K562 (cell line): ENCODE results near the gene PRKCE. TPM values are rescaled to one million over a fixed set of nuclear protein-coding genes. Genes with fewer than 3 reads are reported as not detected.

ENCODE experiments used
- ATAC-seq: fragments of 200-7000 bp; cut with Tn5 transposase; 3 replicates; pipeline ENCODE4 v1.9.1; 2020; ENCODE audit warnings: moderate library complexity
- BruUV-seq: library from RNA; stranded (reverse); fragments of 400-500 nt; replicated peaks from 2 replicates; lab custom pipeline; 2021; lab: Mats Ljungman, UMichigan
- CTCF ChIA-PET: fragments of 300-600 bp; formaldehyde crosslinking; extraction: SDS; loops from one replicate; lab custom pipeline; 2021; ENCODE audit warnings: low intra/inter-chr PET ratio; lab: Yijun Ruan, JAX
- POLR2A ChIA-PET: fragments of 300-600, 350-650 bp; sonication (Branson Sonifier 250); formaldehyde crosslinking; extraction: SDS; loops from one replicate; lab custom pipeline; 2021; ENCODE audit warnings: antibody characterized with exemption, inconsistent platforms; lab: Yijun Ruan, JAX
- DNase-seq, 4 experiments: peaks; one replicate each; pipeline versions ENCODE4 v3.0.0 to v3.0.0-alpha.2; 2011 to 2018; ENCODE audit warnings: low spot score in 3 of 4, mixed read lengths in 3 of 4; ENCODE audit errors: extremely low read depth in 1 of 4
- FAIRE-seq: peaks from 2 replicates; lab custom pipeline; 2011; peaks lifted over from hg19 to GRCh38; lab: Jason Lieb, UNC
- H2AFZ ChIP-seq: 2 replicates; pipeline ENCODE4 v1.6.0; 2011; ENCODE audit warnings: low read depth, low read length, control low read depth, inconsistent platforms
- H3K27ac ChIP-seq: fragments of 200-600 bp; 3 replicates; pipeline ENCODE4 v1.8.0; 2011; ENCODE audit warnings: low read depth, mild to moderate bottlenecking, control low read depth, inconsistent platforms, low read length, moderate library complexity, mixed read lengths; ENCODE audit errors: extremely low read depth
- H3K27me3 ChIP-seq, 2 experiments: fragments of 300-600 bp in 1 of 2; 2 replicates in 1 of 2; 3 replicates in 1 of 2; pipeline versions ENCODE4 v1.6.0 to v1.8.0; 2011; ENCODE audit warnings: inconsistent platforms in 2 of 2, low read length in 2 of 2, mild to moderate bottlenecking in 1 of 2, mixed read lengths in 1 of 2, moderate library complexity in 1 of 2; ENCODE audit not compliant: control insufficient read depth in 2 of 2, insufficient read depth in 2 of 2
- H3K36me3 ChIP-seq: fragments of 300-600 bp; 3 replicates; pipeline ENCODE4 v1.8.0; 2011; ENCODE audit warnings: mild to moderate bottlenecking, low read length, inconsistent platforms; ENCODE audit not compliant: control insufficient read depth, insufficient read depth
- H3K4me1 ChIP-seq, 2 experiments: fragments of 200-600 bp in 1 of 2; replicated peaks in 1 of 2; 2 replicates in 1 of 2; 3 replicates in 1 of 2; pipeline versions ENCODE4 v1.5.1 to v1.8.0; 2011; ENCODE audit warnings: inconsistent platforms in 2 of 2, low read length in 2 of 2, mild to moderate bottlenecking in 1 of 2, mixed read lengths in 1 of 2, moderate library complexity in 1 of 2; ENCODE audit not compliant: control insufficient read depth in 2 of 2, insufficient read depth in 2 of 2
- H3K4me2 ChIP-seq: 2 replicates; pipeline ENCODE4 v1.6.1; 2011; ENCODE audit warnings: low read length, control low read depth, inconsistent platforms, mixed read lengths; ENCODE audit not compliant: insufficient read depth
- H3K4me3 ChIP-seq: fragments of 200-600 bp; sonication (generic), shearing (Covaris generic); 2 replicates; pipeline ENCODE4 v1.5.1; 2016; ENCODE audit warnings: control low read depth, inconsistent platforms
- H3K79me2 ChIP-seq: fragments of 200-600 bp; 3 replicates; pipeline ENCODE4 v1.8.0; 2011; ENCODE audit warnings: low read length, inconsistent platforms; ENCODE audit not compliant: control insufficient read depth, insufficient read depth
- H3K9ac ChIP-seq, 2 experiments: 2 replicates each; pipeline versions ENCODE4 v1.6.0 to v1.6.1; 2011; ENCODE audit warnings: low read depth in 2 of 2, low read length in 2 of 2, control low read depth in 1 of 2, inconsistent platforms in 1 of 2, mild to moderate bottlenecking in 1 of 2, mixed read lengths in 1 of 2; ENCODE audit not compliant: insufficient read depth in 1 of 2
- H3K9me1 ChIP-seq: one replicate; pipeline ENCODE4 v1.6.0; 2011; ENCODE audit warnings: inconsistent platforms, mild to moderate bottlenecking, low read length, moderate library complexity; ENCODE audit not compliant: control insufficient read depth, insufficient read depth
- H3K9me3 ChIP-seq: replicated peaks from 2 replicates; pipeline ENCODE4 v1.5.1; 2011; ENCODE audit warnings: low read depth, low read length, inconsistent platforms; ENCODE audit not compliant: control insufficient read depth, insufficient read depth
- H4K20me1 ChIP-seq: replicated peaks from 2 replicates; pipeline ENCODE4 v1.6.1; 2011; ENCODE audit warnings: low read length, inconsistent platforms, mixed read lengths; ENCODE audit not compliant: control insufficient read depth, insufficient read depth
- NCOA1 ChIP-seq: fragments of 450-650 bp; IDR thresholded peaks from 2 replicates; pipeline ENCODE4 v1.6.1; 2016; ENCODE audit warnings: low read depth
- PHB ChIP-seq: fragments of 250-450 bp; sonication (Bioruptor Pico); IDR thresholded peaks from 2 replicates; pipeline ENCODE4 v1.5.0; 2021
- SRSF9 ChIP-seq: fragments of 200-400 bp; formaldehyde crosslinking; IDR thresholded peaks from 2 replicates; pipeline ENCODE4 v1.6.1; 2017; ENCODE audit warnings: low read depth, low read length, borderline replicate concordance
- STAT5A ChIP-seq: IDR thresholded peaks from 2 replicates; pipeline ENCODE4 v1.6.1; 2012; ENCODE audit warnings: low read length, inconsistent platforms, borderline replicate concordance
- TAF7 ChIP-seq: fragments of 450-650 bp; IDR thresholded peaks from 2 replicates; pipeline ENCODE4 v1.6.1; 2016; ENCODE audit warnings: missing genetic modification characterization, missing compliant biosample characterization
- XRCC5 ChIP-seq: fragments of 200-400 bp; formaldehyde crosslinking; IDR thresholded peaks from 2 replicates; pipeline ENCODE4 v1.6.1; 2017; ENCODE audit warnings: low read depth, mild to moderate bottlenecking, low read length
- YBX1 ChIP-seq: fragments of 450-650 bp; IDR thresholded peaks from 2 replicates; pipeline ENCODE4 v1.7.1; 2016; ENCODE audit warnings: mild to moderate bottlenecking
- ZNF165 ChIP-seq: fragments of 250-450 bp; sonication (Bioruptor Pico); IDR thresholded peaks from 2 replicates; pipeline ENCODE4 v1.4.0; 2020; ENCODE audit warnings: borderline replicate concordance
- ZNF212 ChIP-seq: fragments of 450-650 bp; formaldehyde crosslinking; IDR thresholded peaks from 2 replicates; pipeline ENCODE4 v1.4.0; 2020; ENCODE audit warnings: mild to moderate bottlenecking
- ZNF644 ChIP-seq: fragments of 200-800 bp; sonication (Bioruptor generic); IDR thresholded peaks from 2 replicates; pipeline ENCODE4 v1.6.1; 2016; ENCODE audit warnings: low read depth, missing genetic modification characterization, missing compliant biosample characterization
- WGBS: fragments of 100-300 bp; shearing (Covaris generic); methylation state at CpG from one replicate; pipeline ENCODE4 v1.1.6; 2016; ENCODE audit warnings: low coverage, mixed read lengths; ENCODE audit not compliant: insufficient coverage; ENCODE audit errors: missing lambda C conversion rate; 5-methylcytosine and 5-hydroxymethylcytosine counted together
- in situ Hi-C: fragments of 300-500 bp; cut with MboI; formaldehyde crosslinking; loops from 4 replicates; pipeline ENCODE4 v1.15.0; 2018; ENCODE audit warnings: inconsistent platforms, mixed read lengths
- intact Hi-C: fragments of 100-400 bp; cut with micrococcal nuclease; formaldehyde crosslinking; loops from 2 replicates; pipeline ENCODE4 v1.14.2; 2022
- polyA plus RNA-seq, 8 experiments: library from polyadenylated mRNA; depleted of rRNA in 4 of 8; stranded (reverse) in 5 of 8; unstranded in 3 of 8; fragments of >200 nt; fragmentation: Nextera tagmentation in 2 of 8; fragmentation: Illumina TruSeq in 1 of 8; extraction: Ambion mirVana in 2 of 8; extraction: Trizol in 1 of 8; gene quantifications; 2 replicates each; pipeline versions ENCODE4 v1.2.1 to v1.2.3, GENCODE V29; 2011 to 2014; ENCODE audit warnings: inconsistent platforms in 1 of 8, missing spikeins in 1 of 8
- total RNA-seq, 7 experiments: library from RNA; depleted of rRNA in 6 of 7; stranded (reverse); fragments of >200 nt in 6 of 7; fragmentation: Illumina TruSeq in 2 of 7; extraction: Trizol in 2 of 7; gene quantifications; 2 replicates each; pipeline versions ENCODE4 v1.2.1 to v1.2.3, GENCODE V29; 2011 to 2021; ENCODE audit warnings: low replicate concordance in 1 of 7
- TF ChIP-seq, protein P1 (sequence below): fragments of 450-650 bp; IDR thresholded peaks from 2 replicates; pipeline ENCODE4 v1.6.1; 2018; ENCODE audit warnings: mild to moderate bottlenecking, low read depth; ENCODE audit not compliant: partially characterized antibody

Gene PRKCE
- total and polyA plus RNA-seq, 9 of the 15 experiments (the other 6 are each of a cell fraction or from before 2014, with no cell fraction given), result 0.06 to 1.0 (median 0.22) TPM; not detected in 1

GRCh38 chr2:46013726-46014125, 362.3 kb downstream of the PRKCE start (continued):
- no peak for TF ChIP-seq ZNF644 (tag)

GRCh38 chr2:46014911-46015654, 363.6 kb downstream of the PRKCE start:
- no peak overlapping the region for H3K4me3 ChIP-seq
- no peaks in the 10 kb centered on the region; the same call in 1 of the 2 replicates for H4K20me1 ChIP-seq
- DNase-seq (no peak), FAIRE-seq (no peak), ATAC-seq (no peak)
- ChIA-PET CTCF (interaction anchor here (0.6 to 1.2 kb wide), 3 partner anchors 447 to 1005 kb away, joined by 3 to 5 read pairs (median 5); no protein-coding TSS in a partner anchor), POLR2A (no interaction called here)
- BruUV-seq, result no TSS peak
- in situ Hi-C loops, result loop anchor here (10.0 kb wide), 1 partner anchor 360 kb away; no protein-coding TSS in a partner anchor
- intact Hi-C loops, result loop anchor here (5.0 to 10.0 kb wide), 2 partner anchors 280 to 352 kb away; partner anchors contain the start of gene EPAS1
- no peaks in the 10 kb centered on the region for H3K36me3 ChIP-seq
- WGBS, result 0% methylated on average over 6 of the region's 6 CpGs
- no peaks in the 10 kb centered on the region for H3K4me1 ChIP-seq
- H3K79me2 ChIP-seq, result no peaks in the 10 kb centered on the region
- no peak overlapping the region for H2AFZ ChIP-seq
- peaks cover 7 to 17% of the 10 kb centered on the region in 2 experiments for H3K27me3 ChIP-seq
- H3K27ac ChIP-seq, result no peak overlapping the region
- no peaks in the 10 kb centered on the region for H3K9me3 ChIP-seq
- no peak overlapping the region for H3K4me2 ChIP-seq
- H3K9ac ChIP-seq, result no peak overlapping the region
- H3K9me1 ChIP-seq, result no peaks in the 10 kb centered on the region
- TF ChIP-seq, protein P1, sequence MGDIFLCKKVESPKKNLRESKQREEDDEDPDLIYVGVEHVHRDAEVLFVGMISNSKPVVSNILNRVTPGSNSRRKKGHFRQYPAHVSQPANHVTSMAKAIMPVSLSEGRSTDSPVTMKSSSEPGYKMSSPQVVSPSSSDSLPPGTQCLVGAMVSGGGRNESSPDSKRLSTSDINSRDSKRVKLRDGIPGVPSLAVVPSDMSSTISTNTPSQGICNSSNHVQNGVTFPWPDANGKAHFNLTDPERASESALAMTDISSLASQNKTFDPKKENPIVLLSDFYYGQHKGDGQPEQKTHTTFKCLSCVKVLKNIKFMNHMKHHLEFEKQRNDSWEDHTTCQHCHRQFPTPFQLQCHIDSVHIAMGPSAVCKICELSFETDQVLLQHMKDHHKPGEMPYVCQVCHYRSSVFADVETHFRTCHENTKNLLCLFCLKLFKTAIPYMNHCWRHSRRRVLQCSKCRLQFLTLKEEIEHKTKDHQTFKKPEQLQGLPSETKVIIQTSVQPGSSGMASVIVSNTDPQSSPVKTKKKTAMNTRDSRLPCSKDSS, result no peak
- no peak for TF ChIP-seq TAF7 (tag)
- TF ChIP-seq NCOA1, result no peak
- TF ChIP-seq ZNF165 (CRISPR knock-in tag), result no peak
- TF ChIP-seq YBX1, result no peak
- TF ChIP-seq STAT5A, result no peak
- TF ChIP-seq XRCC5, result no peak
- no peak for TF ChIP-seq SRSF9
- TF ChIP-seq PHB (CRISPR knock-in tag), result no peak
- TF ChIP-seq ZNF212, result no peak
